ENCODE measurements around the gene LEFTY1.

Gene LEFTY1

DNA sequence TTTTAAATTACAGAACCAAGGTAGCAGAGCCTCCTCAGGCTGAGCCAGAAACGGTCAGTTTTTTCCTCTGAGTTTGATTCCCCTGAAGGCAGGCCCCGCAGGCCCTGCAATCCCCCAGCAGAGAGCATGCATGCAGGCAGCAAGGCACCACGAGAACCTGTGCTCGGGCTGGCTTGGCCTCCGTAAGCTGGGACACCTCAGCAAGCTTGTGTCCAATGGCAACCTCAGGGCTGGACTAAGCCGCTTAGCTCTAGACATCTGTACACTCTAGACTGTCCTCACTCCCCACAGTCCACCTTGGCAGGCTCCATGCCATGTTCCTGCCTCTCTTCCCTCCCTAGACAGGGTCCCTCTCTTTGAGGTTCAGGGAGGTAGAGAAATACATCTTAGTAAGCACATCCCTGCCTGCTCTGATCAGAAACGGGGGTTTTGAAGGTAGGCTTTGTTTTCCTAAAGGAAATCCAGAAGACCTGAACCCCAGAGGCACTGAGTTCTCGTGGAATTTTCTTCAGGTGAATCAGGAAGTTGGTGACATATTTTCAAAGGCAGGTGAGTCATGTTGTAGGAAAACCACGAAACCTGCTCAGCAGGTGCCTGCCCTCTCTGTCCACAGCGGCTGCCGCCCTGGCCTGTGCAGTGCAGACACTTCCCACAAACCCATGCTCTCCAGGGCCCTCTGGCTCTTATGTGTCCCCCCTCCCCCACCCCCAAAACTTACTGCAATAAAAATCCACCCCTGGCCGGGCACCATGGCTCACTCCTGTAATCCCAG lies 13.7 kb downstream of the LEFTY1 start:
- peaks cover 65% of the 10 kb centered on the region for H3K4me1 Mint-ChIP-seq (ENCODE audit: low read depth)
- H3K4me3 Mint-ChIP-seq, result peak overlapping the region; percentile 17
- H3K9me3 Mint-ChIP-seq (ENCODE audit: low read depth), result no peaks in the 10 kb centered on the region
- peaks cover 2% of the 10 kb centered on the region for H3K36me3 Mint-ChIP-seq
- H3K27me3 Mint-ChIP-seq, result no peaks in the 10 kb centered on the region
- peak overlapping the region; percentile 50 for H3K27ac Mint-ChIP-seq

DNA sequence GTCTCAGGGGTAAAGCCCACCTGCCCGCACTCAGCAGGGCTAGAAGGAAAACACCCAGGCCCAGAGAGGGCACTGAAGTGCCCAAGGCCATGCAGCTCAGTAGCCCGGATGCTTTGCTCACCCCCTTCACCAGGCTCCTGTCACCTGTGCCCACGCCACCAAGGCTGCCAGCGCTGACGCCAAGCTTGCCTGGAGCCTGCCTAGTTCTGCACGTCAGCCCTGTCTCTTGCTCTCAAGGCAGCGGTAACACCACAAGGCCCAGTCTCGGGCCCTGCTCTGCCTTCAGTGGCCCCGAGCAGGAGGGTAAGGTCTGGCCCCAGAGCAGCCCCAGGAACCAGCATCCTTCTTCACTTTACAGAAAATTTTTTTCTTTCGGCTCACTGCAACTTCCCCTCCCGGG lies 14.5 kb downstream of the LEFTY1 start:
- Mint-ChIP-seq H3K4me1 (ENCODE audit: low read depth) (peaks cover 57% of the 10 kb centered on the region), H3K36me3 (peaks cover 2% of the 10 kb centered on the region)

DNA sequence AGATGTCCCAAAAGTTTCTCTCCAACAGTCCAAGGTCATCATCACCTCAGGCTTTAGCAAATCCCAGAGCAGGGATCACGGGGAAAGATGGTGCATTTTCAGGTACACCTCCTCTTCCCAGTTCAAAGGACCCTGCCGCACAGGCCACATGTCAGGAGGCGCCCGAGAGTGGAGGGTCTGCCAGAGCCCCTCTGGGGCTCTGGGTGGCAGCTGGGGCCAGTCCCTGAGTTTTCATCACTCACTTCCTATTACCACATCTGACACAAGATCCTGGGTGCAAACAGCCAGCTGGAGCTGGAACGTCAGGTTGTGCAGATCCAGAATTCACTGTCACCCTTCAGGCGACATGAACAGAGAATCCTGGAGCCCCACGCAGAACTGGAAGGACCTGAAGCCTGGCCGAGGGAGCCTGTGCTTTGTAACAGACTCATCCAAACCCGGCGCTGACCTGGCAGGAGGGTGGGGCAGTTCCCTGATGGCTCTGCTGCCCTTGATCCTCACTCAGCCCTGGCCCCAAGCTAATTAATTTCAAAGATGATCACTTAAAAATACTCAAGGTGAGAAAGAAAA lies 15.6 kb downstream of the LEFTY1 start:
- peaks cover 4% of the 10 kb centered on the region for H3K36me3 Mint-ChIP-seq
- no peaks in the 10 kb centered on the region for H3K9me3 Mint-ChIP-seq (ENCODE audit: low read depth)
- peaks cover 50% of the 10 kb centered on the region for H3K4me1 Mint-ChIP-seq (ENCODE audit: low read depth)
- H3K27me3 Mint-ChIP-seq, result no peaks in the 10 kb centered on the region
- peak overlapping the region; percentile 69 for H3K27ac Mint-ChIP-seq
- H3K4me3 Mint-ChIP-seq, result no peak overlapping the region

More for the DNA sequence above, 14.5 kb downstream of the LEFTY1 start:
- no peaks in the 10 kb centered on the region for H3K9me3 Mint-ChIP-seq (ENCODE audit: low read depth)
- no peak overlapping the region for H3K4me3 Mint-ChIP-seq
- H3K27ac Mint-ChIP-seq, result no peak overlapping the region
- H3K27me3 Mint-ChIP-seq, result no peaks in the 10 kb centered on the region

DNA sequence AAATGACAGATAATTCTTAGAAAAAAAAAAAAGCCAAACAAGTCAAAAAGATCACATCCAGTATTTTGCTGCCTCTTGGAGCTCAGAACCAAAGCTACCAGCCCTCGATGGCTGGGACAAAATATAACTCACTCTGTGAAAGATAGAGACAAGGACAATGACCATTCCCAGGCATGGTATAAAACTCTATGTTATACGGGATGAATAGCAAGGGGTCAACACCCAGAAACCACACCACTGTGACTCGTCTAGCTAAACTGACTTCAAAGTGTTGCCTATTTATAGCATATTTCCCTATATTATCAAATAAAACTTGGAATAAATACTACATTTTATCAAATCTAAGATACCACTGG lies 16.9 kb downstream of the LEFTY1 start:
- Mint-ChIP-seq H3K9me3 (ENCODE audit: low read depth) (no peaks in the 10 kb centered on the region), H3K4me1 (ENCODE audit: low read depth) (peaks cover 50% of the 10 kb centered on the region), H3K4me3 (no peak overlapping the region), H3K36me3 (peaks cover 4% of the 10 kb centered on the region), H3K27ac (peak overlapping the region; percentile 69), H3K27me3 (no peaks in the 10 kb centered on the region)

DNA sequence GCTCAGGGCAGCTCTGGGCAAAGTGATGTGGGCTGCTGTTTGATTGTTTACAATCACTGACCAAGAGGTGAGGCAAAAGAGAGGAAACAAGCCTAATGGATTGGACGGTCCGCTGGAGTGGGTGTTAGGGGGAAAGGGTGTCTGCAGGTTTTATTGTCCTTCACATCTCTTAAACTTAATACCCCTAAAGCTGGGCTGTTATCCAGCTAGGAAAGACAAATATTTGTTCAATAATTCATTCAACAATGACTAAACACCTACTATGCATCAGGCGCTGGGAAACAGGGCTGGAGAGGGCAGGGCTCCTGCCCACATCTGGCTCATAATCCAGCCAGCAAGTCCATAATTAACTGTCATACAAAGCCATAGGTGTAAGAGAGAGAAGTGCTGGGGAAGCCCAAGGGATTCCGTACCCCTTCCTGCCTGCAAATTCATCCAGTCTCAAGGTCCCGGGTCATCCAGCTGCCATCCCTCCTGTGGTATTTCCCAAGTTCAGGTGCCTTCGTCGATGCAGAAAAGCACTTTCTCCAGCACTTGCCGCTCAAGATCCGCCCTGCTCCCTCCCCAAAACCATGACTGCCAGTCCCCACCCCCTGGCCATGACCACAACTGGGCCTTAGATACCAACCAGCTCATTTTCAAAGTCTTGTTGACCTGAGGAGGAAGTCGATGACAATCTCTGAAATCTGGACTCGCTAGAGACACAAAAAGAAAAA lies 17.4 kb downstream of the LEFTY1 start:
- Mint-ChIP-seq H3K9me3 (ENCODE audit: low read depth) (no peaks in the 10 kb centered on the region), H3K4me3 (no peak overlapping the region), H3K27me3 (no peaks in the 10 kb centered on the region), H3K4me1 (ENCODE audit: low read depth) (peaks cover 52% of the 10 kb centered on the region), H3K27ac (peak overlapping the region; percentile 69), H3K36me3 (peaks cover 4% of the 10 kb centered on the region)

DNA sequence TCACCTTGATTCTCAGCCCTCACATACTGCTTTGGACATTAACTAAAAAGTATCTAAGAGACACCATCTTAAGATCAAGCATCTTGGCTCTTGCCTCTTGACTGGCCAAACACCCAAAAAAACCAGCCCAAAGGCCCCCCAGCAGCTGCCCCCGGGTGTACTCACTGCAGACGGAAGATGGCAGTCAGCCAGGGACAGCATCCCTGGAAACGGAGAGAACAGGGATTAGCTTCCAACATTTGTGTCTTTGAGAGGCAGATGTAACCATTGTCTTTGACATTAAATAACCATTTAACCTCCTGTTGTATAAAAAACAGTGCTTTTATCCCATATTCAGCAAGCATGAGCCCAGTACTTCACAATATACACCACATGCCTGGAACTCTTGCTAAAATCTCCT lies 18.0 kb downstream of the LEFTY1 start:
- Mint-ChIP-seq H3K36me3 (peaks cover 2% of the 10 kb centered on the region), H3K4me3 (no peak overlapping the region), H3K9me3 (ENCODE audit: low read depth) (no peaks in the 10 kb centered on the region), H3K4me1 (ENCODE audit: low read depth) (peaks cover 52% of the 10 kb centered on the region), H3K27me3 (no peaks in the 10 kb centered on the region), H3K27ac (peak overlapping the region; percentile 16)

DNA sequence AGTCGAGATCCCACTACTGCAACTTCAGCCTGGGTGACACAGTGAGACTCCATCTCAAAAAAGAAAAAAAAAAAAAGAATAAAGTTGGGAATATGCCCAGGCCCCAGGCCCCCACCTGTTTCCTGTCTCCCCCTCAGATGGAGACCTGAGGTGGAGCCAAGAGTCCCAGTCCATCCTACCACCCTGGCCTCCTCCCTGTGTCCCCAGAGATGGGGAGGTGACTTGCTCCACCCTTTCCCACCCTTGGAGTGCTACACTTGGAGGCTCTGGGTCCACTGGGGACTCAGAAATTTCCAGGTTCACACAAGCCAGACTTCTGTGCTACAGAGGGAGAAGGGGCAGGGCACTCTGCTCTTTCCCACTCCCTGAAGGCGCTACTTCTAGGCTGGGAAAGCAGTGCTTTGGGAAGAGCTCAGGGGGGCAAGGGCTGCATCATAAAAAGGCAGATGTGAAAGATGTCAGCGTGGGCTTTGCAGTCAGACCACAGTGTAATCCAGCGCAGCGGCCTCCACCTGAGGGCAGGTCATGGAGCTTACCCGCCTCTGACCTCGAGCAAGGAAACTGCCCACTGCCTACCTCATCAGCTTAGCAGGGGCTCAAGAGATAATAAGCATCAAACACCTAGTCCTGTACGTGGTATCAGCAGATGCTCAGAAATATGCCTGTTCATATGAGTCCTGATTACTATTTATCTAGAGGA lies 20.2 kb downstream of the LEFTY1 start:
- no peak overlapping the region for H3K27ac Mint-ChIP-seq
- H3K9me3 Mint-ChIP-seq (ENCODE audit: low read depth), result no peaks in the 10 kb centered on the region
- no peaks in the 10 kb centered on the region for H3K27me3 Mint-ChIP-seq
- H3K36me3 Mint-ChIP-seq, result peaks cover 4% of the 10 kb centered on the region
- no peak overlapping the region for H3K4me3 Mint-ChIP-seq
- H3K4me1 Mint-ChIP-seq (ENCODE audit: low read depth), result peaks cover 55% of the 10 kb centered on the region

DNA sequence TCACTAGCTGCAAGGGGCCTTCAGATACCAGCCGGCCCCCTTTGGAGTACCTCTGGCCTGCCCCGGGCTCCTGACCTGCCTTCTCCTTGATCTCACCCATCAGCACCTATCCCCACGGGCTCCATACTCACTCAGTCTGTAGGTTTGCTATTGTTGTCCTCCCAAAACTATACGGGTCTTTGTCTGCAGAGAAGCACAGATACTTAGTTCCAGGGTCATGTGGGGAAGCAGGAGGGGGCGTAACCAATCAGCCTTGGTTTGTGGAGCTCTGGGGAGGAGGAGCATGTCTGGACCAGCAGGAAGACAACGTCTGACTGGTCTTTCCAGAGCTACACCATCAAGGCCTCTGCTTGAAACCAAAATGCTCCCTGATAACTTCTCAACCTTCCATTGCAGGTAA lies 22.0 kb downstream of the LEFTY1 start:
- Mint-ChIP-seq H3K27ac (peak overlapping the region; percentile 58), H3K36me3 (peaks cover 4% of the 10 kb centered on the region), H3K9me3 (ENCODE audit: low read depth) (no peaks in the 10 kb centered on the region), H3K4me1 (ENCODE audit: low read depth) (peaks cover 49% of the 10 kb centered on the region), H3K27me3 (no peaks in the 10 kb centered on the region), H3K4me3 (peak overlapping the region; percentile 9)

DNA sequence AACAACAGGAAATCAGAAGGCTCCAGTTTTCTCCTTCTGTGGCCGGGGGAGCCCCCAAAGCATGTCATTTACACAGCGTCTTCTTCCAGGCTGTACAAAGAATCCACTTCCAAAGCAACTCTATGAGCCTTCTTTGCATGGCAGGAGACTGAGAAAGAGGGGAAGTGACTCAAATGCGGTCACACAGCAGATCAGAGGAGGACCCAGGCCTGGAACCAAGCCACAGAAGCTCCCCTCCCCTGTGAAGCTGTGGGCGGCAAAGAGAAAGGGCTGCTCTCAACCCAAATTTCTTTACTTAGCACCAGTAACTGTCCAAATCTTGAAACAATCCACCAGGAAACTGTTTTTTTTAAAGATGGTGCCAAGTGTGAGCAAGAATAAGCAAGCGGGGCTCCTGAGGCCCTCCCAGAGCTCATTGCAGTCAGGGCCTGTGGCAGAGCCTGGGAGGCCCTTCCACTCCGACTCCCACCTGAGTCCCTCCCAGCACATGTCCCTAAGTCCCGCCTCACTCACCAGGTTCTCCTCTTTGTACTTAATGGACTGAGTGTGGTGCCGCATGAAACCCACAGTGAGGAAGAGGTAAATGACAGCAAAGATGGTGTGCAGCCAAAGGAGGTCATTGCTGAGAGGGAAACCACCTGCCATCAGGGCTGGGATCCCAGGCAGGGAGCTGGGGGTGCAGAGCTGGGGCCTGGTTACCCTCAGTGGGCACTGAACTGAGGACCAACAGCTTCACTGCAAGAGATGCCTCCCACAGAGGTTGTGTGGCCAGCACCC lies 22.7 kb downstream of the LEFTY1 start:
- H3K4me3 Mint-ChIP-seq, result peak overlapping the region; percentile 73

DNA sequence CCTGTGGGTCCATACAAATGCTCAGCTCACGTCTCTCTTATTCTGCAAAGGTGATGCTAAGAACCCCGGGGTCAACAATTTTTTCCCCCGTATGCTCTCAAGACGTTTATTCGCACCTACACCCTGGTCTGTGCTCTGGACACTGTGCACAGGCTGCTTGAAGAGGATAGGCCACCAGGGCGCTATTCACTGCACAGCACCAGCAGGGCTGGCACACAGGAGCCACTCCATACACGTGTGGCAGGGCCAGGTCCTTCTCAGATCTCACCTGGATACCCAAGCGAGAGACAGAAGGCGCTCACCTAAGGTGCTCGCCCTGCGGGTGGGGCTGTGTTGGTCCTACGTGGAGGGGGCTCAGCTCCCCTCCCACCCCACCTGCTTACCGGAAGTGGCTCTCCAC lies 23.4 kb downstream of the LEFTY1 start:
- Mint-ChIP-seq H3K27ac (peak overlapping the region; percentile 76), H3K4me3 (peak overlapping the region; percentile 73), H3K27me3 (no peaks in the 10 kb centered on the region), H3K9me3 (ENCODE audit: low read depth) (no peaks in the 10 kb centered on the region), H3K36me3 (peaks cover 4% of the 10 kb centered on the region), H3K4me1 (ENCODE audit: low read depth) (peaks cover 43% of the 10 kb centered on the region)

More for the DNA sequence above, 22.7 kb downstream of the LEFTY1 start:
- H3K9me3 Mint-ChIP-seq (ENCODE audit: low read depth), result no peaks in the 10 kb centered on the region
- peaks cover 43% of the 10 kb centered on the region for H3K4me1 Mint-ChIP-seq (ENCODE audit: low read depth)
- no peaks in the 10 kb centered on the region for H3K27me3 Mint-ChIP-seq
- peak overlapping the region; percentile 76 for H3K27ac Mint-ChIP-seq
- peaks cover 4% of the 10 kb centered on the region for H3K36me3 Mint-ChIP-seq

DNA sequence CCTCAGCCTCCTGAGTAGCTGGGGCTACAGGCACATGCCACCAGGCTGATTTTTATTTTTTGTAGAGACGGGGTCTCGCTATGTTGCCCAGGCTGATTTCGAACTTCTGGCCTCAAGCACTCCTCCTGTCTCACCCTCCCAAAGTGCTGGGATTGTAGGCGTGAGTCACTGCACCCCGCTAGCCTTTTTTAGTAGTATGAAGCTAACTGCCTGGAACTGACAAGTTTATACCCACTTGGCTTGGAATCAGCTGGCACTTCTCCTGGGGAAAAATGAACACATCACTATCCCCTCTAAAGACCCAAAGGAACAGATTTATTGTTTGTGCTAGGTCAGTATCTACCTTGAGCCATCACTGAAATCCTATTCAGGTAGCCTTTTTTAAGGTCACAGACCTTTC lies 25.8 kb downstream of the LEFTY1 start:
- no peaks in the 10 kb centered on the region for H3K27me3 Mint-ChIP-seq
- peaks cover 2% of the 10 kb centered on the region for H3K36me3 Mint-ChIP-seq
- peaks cover 38% of the 10 kb centered on the region for H3K4me1 Mint-ChIP-seq (ENCODE audit: low read depth)
- H3K9me3 Mint-ChIP-seq (ENCODE audit: low read depth), result no peaks in the 10 kb centered on the region
- H3K27ac Mint-ChIP-seq, result peak overlapping the region; percentile 22
- no peak overlapping the region for H3K4me3 Mint-ChIP-seq

DNA sequence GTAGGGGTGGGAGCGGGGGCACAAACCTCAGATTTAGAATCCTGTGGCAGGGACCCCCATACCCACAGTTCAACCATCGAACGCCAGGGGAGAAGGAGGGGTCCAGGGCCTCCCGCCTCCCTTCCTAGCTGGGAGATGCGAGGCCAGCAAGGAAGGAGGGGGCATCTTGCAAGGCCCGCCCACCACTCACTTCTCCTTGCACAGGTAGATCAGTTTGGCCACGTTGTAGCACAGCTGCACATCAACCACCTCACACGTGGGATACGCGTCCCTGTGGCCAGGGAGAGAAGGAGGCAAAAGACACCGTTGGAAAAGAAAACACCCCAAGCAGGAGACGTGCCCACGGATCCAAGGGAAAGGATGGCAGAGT lies 26.4 kb downstream of the LEFTY1 start:
- no peaks in the 10 kb centered on the region for H3K27me3 Mint-ChIP-seq
- H3K4me3 Mint-ChIP-seq, result no peak overlapping the region
- no peaks in the 10 kb centered on the region for H3K9me3 Mint-ChIP-seq (ENCODE audit: low read depth)
- H3K4me1 Mint-ChIP-seq (ENCODE audit: low read depth), result peaks cover 32% of the 10 kb centered on the region
- peaks cover 2% of the 10 kb centered on the region for H3K36me3 Mint-ChIP-seq
- no peak overlapping the region for H3K27ac Mint-ChIP-seq

DNA sequence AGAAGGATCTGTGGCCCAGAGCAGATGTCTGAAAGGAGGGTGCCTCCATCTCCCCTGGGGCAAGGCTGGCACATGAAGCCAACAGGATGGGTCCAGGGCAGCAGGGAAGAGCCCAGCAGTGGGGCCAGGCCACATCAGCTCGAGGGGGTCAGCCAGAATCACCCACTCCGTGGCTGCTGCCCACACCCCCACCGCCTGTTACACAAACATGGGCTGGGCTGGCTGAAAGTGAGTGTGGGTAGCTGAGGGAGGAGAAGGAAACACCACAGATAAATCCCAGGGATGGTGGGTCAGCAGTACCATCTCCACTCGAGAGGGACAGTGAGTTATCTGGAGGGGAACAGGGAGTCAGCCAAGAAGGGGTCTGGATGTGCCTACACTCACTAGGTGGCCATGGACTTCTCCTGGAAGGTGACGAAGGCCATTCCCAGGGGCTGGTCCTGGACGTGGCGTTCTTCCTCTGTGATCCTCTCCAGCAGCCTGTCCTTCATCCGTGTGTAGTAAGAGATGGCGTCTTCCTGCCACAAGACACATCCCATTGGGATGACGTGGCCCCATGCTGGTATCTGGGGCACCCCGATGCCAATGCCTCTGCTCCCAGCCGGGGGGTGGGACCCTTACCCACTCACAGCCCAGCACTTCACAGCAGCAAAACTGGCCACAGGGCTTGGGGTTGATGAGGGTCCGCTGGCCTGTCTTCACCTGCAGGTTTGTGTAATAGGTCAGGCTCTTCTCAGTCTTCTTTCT lies 26.9 kb downstream of the LEFTY1 start:
- Mint-ChIP-seq H3K27me3 (no peaks in the 10 kb centered on the region), H3K4me1 (ENCODE audit: low read depth) (peaks cover 26% of the 10 kb centered on the region), H3K9me3 (ENCODE audit: low read depth) (no peaks in the 10 kb centered on the region), H3K4me3 (no peak overlapping the region), H3K27ac (peak overlapping the region; percentile 50), H3K36me3 (peaks cover 2% of the 10 kb centered on the region)

Measured in activated naive CD8-positive, alpha-beta T cell (primary cell).